Upper lobe of left lung (tissue), 4 donors: Measurements from ENCODE around the gene POLG.

Experiments
- EP300 ChIP-seq, 4 donors: sonication (generic); formaldehyde crosslinking; IDR thresholded peaks; one replicate each; pipeline ENCODE4 v1.5.1; 2017; ENCODE audit warnings: antibody characterized with exemption in 4 of 4, control low read depth in 2 of 4
- POLR2A ChIP-seq, 4 donors: fragments of 450-650 bp; IDR thresholded peaks; one replicate each; pipeline ENCODE4 v1.5.1; 2016 to 2017; ENCODE audit warnings: antibody characterized with exemption in 4 of 4, mild to moderate bottlenecking in 2 of 4
- POLR2AphosphoS5 ChIP-seq, 2 donors: sonication (generic); formaldehyde crosslinking; IDR thresholded peaks; one replicate each; pipeline ENCODE4 v1.5.1; 2017; ENCODE audit warnings: antibody characterized with exemption in 2 of 2
- TF ChIP-seq, protein P1 (sequence below), 6 experiments: fragments of 450-650 bp in 4 of 6; fragments of 200-600 bp in 2 of 6; sonication (generic) in 2 of 6; IDR thresholded peaks; one replicate each; pipeline ENCODE4 v1.5.1; 2016 to 2019; ENCODE audit warnings: antibody characterized with exemption in 6 of 6

DNA sequence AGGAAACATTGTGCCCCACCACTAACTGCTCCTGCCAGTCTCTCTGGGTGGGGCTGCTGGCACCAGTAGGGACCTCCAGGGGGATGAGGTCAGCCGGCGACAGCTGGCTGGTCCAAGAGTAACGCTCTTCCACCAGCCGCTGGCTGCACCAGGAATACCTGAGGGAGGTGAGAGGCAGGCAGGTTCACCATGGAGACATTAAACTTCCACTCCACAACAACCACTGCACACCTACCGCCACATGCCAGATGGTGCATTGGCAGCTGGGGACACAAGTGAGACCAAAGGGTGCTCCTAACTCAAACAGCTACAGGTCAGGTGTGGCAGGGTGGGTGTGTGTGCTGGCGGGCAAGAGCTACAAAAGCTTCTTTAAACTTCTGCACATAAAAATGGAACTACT, 4.5 kb downstream of the POLG start:
- TF ChIP-seq, protein P1, sequence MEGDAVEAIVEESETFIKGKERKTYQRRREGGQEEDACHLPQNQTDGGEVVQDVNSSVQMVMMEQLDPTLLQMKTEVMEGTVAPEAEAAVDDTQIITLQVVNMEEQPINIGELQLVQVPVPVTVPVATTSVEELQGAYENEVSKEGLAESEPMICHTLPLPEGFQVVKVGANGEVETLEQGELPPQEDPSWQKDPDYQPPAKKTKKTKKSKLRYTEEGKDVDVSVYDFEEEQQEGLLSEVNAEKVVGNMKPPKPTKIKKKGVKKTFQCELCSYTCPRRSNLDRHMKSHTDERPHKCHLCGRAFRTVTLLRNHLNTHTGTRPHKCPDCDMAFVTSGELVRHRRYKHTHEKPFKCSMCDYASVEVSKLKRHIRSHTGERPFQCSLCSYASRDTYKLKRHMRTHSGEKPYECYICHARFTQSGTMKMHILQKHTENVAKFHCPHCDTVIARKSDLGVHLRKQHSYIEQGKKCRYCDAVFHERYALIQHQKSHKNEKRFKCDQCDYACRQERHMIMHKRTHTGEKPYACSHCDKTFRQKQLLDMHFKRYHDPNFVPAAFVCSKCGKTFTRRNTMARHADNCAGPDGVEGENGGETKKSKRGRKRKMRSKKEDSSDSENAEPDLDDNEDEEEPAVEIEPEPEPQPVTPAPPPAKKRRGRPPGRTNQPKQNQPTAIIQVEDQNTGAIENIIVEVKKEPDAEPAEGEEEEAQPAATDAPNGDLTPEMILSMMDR (IDR thresholded peaks at IDR 0.05) = no peak
- TF ChIP-seq POLR2AphosphoS5 (IDR thresholded peaks at IDR 0.05) (no peak), POLR2A (IDR thresholded peaks at IDR 0.05) (no peak), EP300 (IDR thresholded peaks at IDR 0.05) (no peak)
